ENCODE data around the gene LSM7.

Gene LSM7

DNA sequence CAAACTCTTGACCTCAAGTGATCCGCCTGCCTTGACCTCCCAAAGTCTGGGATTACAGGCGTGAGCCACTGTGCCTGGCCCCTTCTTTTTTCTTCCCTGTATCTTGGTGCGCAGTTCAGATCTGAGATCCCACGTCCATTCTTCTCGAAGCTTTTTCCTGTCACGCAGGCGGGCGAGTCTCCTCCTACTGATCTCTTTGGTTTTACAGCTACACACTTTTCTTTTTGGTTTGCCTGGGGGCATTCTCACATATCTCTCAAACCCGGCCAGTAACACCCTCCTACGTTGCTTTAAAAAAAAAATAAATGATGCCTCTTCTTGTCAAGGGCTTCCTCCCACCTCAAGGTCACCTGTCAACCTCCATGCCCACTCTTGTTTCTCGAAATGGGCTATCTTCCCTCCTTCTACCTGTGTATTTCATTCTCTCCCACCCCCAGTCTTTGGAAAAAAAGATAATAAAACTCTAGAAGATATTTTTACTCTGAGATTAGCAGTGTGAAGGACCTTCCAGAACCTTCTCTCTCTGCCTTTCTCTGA lies 43.8 kb upstream of the LSM7 start:
- Histone ChIP-seq H3K27ac (ENCODE audit: poor library complexity, severe bottlenecking) (no peak overlapping the region), H3K27me3 (ENCODE audit: insufficient read depth, poor library complexity, severe bottlenecking) (no peaks in the 10 kb centered on the region), H3K36me3 (ENCODE audit: low read depth) (no peaks in the 10 kb centered on the region), H3K4me3 (ENCODE audit: severe bottlenecking) (no peak overlapping the region), H3K4me1 (ENCODE audit: insufficient read depth, poor library complexity, severe bottlenecking) (no peaks in the 10 kb centered on the region), H3K9me3 (ENCODE audit: severe bottlenecking) (no peaks in the 10 kb centered on the region)
- TF ChIP-seq, protein P1, sequence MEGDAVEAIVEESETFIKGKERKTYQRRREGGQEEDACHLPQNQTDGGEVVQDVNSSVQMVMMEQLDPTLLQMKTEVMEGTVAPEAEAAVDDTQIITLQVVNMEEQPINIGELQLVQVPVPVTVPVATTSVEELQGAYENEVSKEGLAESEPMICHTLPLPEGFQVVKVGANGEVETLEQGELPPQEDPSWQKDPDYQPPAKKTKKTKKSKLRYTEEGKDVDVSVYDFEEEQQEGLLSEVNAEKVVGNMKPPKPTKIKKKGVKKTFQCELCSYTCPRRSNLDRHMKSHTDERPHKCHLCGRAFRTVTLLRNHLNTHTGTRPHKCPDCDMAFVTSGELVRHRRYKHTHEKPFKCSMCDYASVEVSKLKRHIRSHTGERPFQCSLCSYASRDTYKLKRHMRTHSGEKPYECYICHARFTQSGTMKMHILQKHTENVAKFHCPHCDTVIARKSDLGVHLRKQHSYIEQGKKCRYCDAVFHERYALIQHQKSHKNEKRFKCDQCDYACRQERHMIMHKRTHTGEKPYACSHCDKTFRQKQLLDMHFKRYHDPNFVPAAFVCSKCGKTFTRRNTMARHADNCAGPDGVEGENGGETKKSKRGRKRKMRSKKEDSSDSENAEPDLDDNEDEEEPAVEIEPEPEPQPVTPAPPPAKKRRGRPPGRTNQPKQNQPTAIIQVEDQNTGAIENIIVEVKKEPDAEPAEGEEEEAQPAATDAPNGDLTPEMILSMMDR (IDR thresholded peaks at IDR 0.05; ENCODE audit: poor library complexity, severe bottlenecking), result no peak
- ATAC-seq (ENCODE audit: low read depth) (no peak), DNase-seq (ENCODE audit: low spot score) (no peak)

DNA sequence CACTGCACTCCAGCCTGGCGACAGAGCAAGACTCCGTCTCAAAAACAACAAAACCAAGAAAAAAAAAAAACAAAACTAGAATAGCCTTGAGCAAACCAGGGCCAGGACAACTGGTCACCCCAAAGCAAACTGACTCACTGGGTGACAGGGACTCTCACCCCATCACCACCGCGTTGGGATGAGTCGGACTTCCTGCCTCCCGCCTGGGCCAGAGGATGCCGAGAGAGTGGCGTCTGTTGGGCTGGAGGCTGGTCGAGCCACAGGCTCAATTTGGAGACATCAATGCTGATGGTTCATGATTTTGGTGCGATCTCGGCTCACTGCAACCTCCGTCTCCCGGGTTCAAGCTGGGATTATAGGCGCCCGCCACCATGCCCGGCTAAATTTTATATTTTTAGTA lies 43.3 kb upstream of the LSM7 start:
- ATAC-seq (ENCODE audit: low read depth) (no peak), DNase-seq (ENCODE audit: low spot score) (no peak)
- Histone ChIP-seq H3K27ac (ENCODE audit: poor library complexity, severe bottlenecking) (no peak overlapping the region), H3K4me3 (ENCODE audit: severe bottlenecking) (no peak overlapping the region), H3K4me1 (ENCODE audit: insufficient read depth, poor library complexity, severe bottlenecking) (no peaks in the 10 kb centered on the region), H3K9me3 (ENCODE audit: severe bottlenecking) (no peaks in the 10 kb centered on the region), H3K27me3 (ENCODE audit: insufficient read depth, poor library complexity, severe bottlenecking) (no peaks in the 10 kb centered on the region), H3K36me3 (ENCODE audit: low read depth) (no peaks in the 10 kb centered on the region)
- TF ChIP-seq, protein P1 (IDR thresholded peaks at IDR 0.05; ENCODE audit: poor library complexity, severe bottlenecking), result no peak

DNA sequence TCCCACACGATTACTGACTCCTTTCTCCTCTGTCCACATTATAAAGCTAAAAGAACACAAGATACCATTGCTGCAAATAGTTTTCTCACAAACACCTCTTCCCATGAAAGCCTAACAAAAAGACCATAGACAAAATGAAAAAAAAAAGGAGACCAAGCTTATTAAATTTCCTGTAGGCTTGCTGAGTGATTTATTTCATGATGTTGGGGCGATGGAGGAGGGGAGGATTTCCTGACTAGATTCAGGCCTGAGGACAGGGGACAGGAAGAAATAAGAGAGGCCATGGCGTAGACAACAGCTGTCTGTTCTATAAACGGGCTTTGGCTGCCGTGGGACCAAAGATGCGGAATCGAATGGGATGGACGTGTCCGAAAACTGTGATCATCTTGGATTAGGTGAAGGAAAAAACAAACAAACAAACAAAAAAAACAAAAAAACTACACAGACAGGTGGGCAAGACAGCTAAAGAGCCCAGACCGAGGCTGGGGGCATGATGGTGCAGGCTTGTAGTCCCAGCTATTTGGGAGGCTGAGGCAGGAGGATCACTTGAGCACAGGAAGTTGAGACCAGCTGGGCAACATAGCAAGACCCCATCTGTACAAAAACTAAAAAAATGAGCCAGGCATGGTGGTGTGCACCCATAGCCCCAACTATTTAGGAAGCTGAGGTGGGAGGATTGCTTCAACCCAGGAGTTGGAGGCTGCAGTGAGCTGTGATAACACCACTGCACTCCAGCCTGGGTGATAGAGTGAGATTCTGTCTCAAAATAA lies 37.0 kb upstream of the LSM7 start:
- Histone ChIP-seq H3K4me3 (ENCODE audit: severe bottlenecking) (no peak overlapping the region), H3K9me3 (ENCODE audit: severe bottlenecking) (no peaks in the 10 kb centered on the region), H3K27me3 (ENCODE audit: insufficient read depth, poor library complexity, severe bottlenecking) (peaks cover 14% of the 10 kb centered on the region), H3K27ac (ENCODE audit: poor library complexity, severe bottlenecking) (no peak overlapping the region), H3K36me3 (ENCODE audit: low read depth) (no peaks in the 10 kb centered on the region), H3K4me1 (ENCODE audit: insufficient read depth, poor library complexity, severe bottlenecking) (no peaks in the 10 kb centered on the region)
- TF ChIP-seq, protein P1 (IDR thresholded peaks at IDR 0.05; ENCODE audit: poor library complexity, severe bottlenecking), result no peak
- DNase-seq (ENCODE audit: low spot score) (no peak), ATAC-seq (ENCODE audit: low read depth) (no peak)

DNA sequence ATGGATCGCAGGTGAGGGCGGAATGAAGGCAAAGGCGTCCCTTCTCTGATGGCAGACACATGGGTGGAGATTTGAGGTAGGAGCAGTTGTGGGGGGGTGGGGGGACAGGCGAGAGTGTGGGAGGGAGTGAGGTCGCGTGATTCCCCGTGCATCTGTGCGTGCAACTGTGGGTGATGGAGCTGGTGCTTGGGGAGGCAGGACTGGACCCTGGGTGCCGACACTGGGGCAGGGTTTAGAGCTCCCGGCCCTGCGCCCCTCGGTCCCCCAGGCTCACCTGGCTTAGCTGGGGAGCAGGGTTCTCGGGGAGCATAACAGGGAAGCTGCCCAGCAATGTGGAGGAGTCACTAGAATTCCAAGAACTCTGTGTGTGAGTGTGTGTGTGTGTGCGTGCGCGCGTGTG lies 35.0 kb upstream of the LSM7 start:
- Histone ChIP-seq H3K36me3 (ENCODE audit: low read depth) (no peaks in the 10 kb centered on the region), H3K9me3 (ENCODE audit: severe bottlenecking) (no peaks in the 10 kb centered on the region), H3K4me1 (ENCODE audit: insufficient read depth, poor library complexity, severe bottlenecking) (no peaks in the 10 kb centered on the region), H3K27ac (ENCODE audit: poor library complexity, severe bottlenecking) (no peak overlapping the region), H3K4me3 (ENCODE audit: severe bottlenecking) (no peak overlapping the region), H3K27me3 (ENCODE audit: insufficient read depth, poor library complexity, severe bottlenecking) (peaks cover 32% of the 10 kb centered on the region)
- ATAC-seq (ENCODE audit: low read depth), result no peak
- no peak for DNase-seq (ENCODE audit: low spot score)
- TF ChIP-seq, protein P1 (IDR thresholded peaks at IDR 0.05; ENCODE audit: poor library complexity, severe bottlenecking), result no peak

DNA sequence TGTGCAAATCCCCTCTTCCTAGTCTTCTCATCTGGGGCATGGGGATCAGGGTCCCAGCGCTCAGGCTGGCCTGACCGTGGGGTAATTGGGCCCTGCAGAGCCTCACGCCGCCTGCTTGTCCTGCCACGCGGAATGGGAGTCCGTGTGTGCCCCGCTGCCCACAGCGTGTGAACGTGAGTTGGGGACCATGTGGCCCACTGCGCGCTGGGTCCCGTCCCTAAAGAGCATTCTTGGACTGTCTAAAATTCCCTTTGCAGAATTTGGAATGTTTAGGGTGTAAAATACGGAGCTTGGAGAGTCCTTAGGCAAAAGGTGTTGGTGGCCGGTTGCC lies 34.5 kb upstream of the LSM7 start:
- no peaks in the 10 kb centered on the region for H3K36me3 ChIP-seq (ENCODE audit: low read depth)
- H3K27me3 ChIP-seq (ENCODE audit: insufficient read depth, poor library complexity, severe bottlenecking), result peaks cover 35% of the 10 kb centered on the region
- no peak overlapping the region for H3K4me3 ChIP-seq (ENCODE audit: severe bottlenecking)
- DNase-seq (ENCODE audit: low spot score) (no peak), ATAC-seq (ENCODE audit: low read depth) (no peak)
- no peak overlapping the region for H3K27ac ChIP-seq (ENCODE audit: poor library complexity, severe bottlenecking)
- H3K4me1 ChIP-seq (ENCODE audit: insufficient read depth, poor library complexity, severe bottlenecking), result no peaks in the 10 kb centered on the region
- no peaks in the 10 kb centered on the region for H3K9me3 ChIP-seq (ENCODE audit: severe bottlenecking)
- TF ChIP-seq, protein P1 (IDR thresholded peaks at IDR 0.05; ENCODE audit: poor library complexity, severe bottlenecking), result no peak
